IMR-90 (cell line): Measurements from ENCODE around the gene PREB. TPM values are rescaled to one million over a fixed set of nuclear protein-coding genes. Genes with fewer than 3 reads are reported as not detected.
A peak's percentile ranks its signal among the peaks of the same experiment; 100 is the strongest.

Source experiments
- ATAC-seq: fragments of 200-7000 bp; cut with Tn5 transposase; 2 replicates; pipeline ENCODE4 v1.9.1; 2020; ENCODE audit warnings: low read depth, mild to moderate bottlenecking, moderate library complexity
- BruUV-seq: library from RNA; stranded (reverse); fragments of 400-500 nt; replicated peaks from 2 replicates; lab custom pipeline; 2021; lab: Mats Ljungman, UMichigan
- CTCF ChIA-PET: fragments of 300-600 bp; formaldehyde crosslinking; extraction: SDS; loops from one replicate; lab custom pipeline; 2021; ENCODE audit warnings: antibody characterized with exemption; lab: Yijun Ruan, JAX
- POLR2A ChIA-PET: fragments of 300-600 bp; sonication (Branson Sonifier 250); formaldehyde crosslinking; loops from one replicate; lab custom pipeline; 2022; ENCODE audit warnings: antibody characterized with exemption; ENCODE audit not compliant: unreplicated experiment; lab: Charles Lee
- DNase-seq: peaks from one replicate; pipeline ENCODE4 v3.0.0; 2013
- H2AFZ ChIP-seq: replicated peaks from 2 replicates; pipeline ENCODE3; 2013; ENCODE audit warnings: low read length, mild to moderate bottlenecking; ENCODE audit not compliant: poor library complexity
- H2AK5ac ChIP-seq: 2 replicates; pipeline ENCODE4 v1.6.1; 2013; ENCODE audit warnings: low read depth, low read length, inconsistent platforms
- H2AK9ac ChIP-seq: replicated peaks from 2 replicates; pipeline ENCODE3; 2013; ENCODE audit warnings: mild to moderate bottlenecking, low read depth, low read length, moderate library complexity; ENCODE audit not compliant: poor library complexity
- H2BK120ac ChIP-seq: 2 replicates; pipeline ENCODE4 v1.6.1; 2013; ENCODE audit warnings: low read depth, low read length, inconsistent platforms
- H2BK15ac ChIP-seq: 3 replicates; pipeline ENCODE4 v1.6.1; 2013; ENCODE audit warnings: low read depth, low read length, inconsistent platforms
- H2BK20ac ChIP-seq: 2 replicates; pipeline ENCODE4 v1.6.1; 2013; ENCODE audit warnings: low read depth, mild to moderate bottlenecking, inconsistent platforms, low read length, moderate library complexity
- H2BK5ac ChIP-seq: 2 replicates; pipeline ENCODE4 v1.6.1; 2013; ENCODE audit warnings: mild to moderate bottlenecking, low read depth, low read length, inconsistent platforms; ENCODE audit not compliant: poor library complexity, severe bottlenecking
- H3K14ac ChIP-seq: replicated peaks from 2 replicates; pipeline ENCODE4 v1.6.1; 2013; ENCODE audit warnings: low read depth, low read length, inconsistent platforms
- H3K18ac ChIP-seq: 2 replicates; pipeline ENCODE4 v1.6.1; 2013; ENCODE audit warnings: low read depth, low read length, control low read depth
- H3K23ac ChIP-seq: 2 replicates; pipeline ENCODE4 v1.6.1; 2013; ENCODE audit warnings: low read depth, low read length, inconsistent platforms
- H3K27ac ChIP-seq: 2 replicates; pipeline ENCODE4 v1.5.1; 2013; ENCODE audit warnings: mild to moderate bottlenecking, control low read depth, low read length; ENCODE audit not compliant: insufficient read depth
- H3K27me3 ChIP-seq: 2 replicates; pipeline ENCODE4 v1.6.1; 2013; ENCODE audit warnings: low read length; ENCODE audit not compliant: control insufficient read depth, insufficient read depth
- H3K36me3 ChIP-seq: 2 replicates; pipeline ENCODE4 v1.6.1; 2013; ENCODE audit warnings: low read length, mixed read lengths; ENCODE audit not compliant: control insufficient read depth, insufficient read depth
- H3K4ac ChIP-seq: 2 replicates; pipeline ENCODE4 v1.6.1; 2013; ENCODE audit warnings: low read depth, low read length, inconsistent platforms
- H3K4me1 ChIP-seq: 2 replicates; pipeline ENCODE4 v1.6.1; 2013; ENCODE audit warnings: low read length, mixed read lengths; ENCODE audit not compliant: control insufficient read depth, insufficient read depth
- H3K4me2 ChIP-seq: 2 replicates; pipeline ENCODE4 v1.6.1; 2013; ENCODE audit warnings: low read depth, mild to moderate bottlenecking, control low read depth, low read length, moderate library complexity
- H3K4me3 ChIP-seq: 2 replicates; pipeline ENCODE4 v1.5.1; 2013; ENCODE audit warnings: low read depth, mild to moderate bottlenecking, control low read depth, low read length, moderate library complexity; ENCODE audit not compliant: insufficient read depth
- H3K56ac ChIP-seq: 2 replicates; pipeline ENCODE4 v1.6.1; 2013; ENCODE audit warnings: low read length, inconsistent platforms; ENCODE audit not compliant: insufficient read depth; ENCODE audit errors: extremely low read depth
- H3K79me1 ChIP-seq, 2 experiments: 2 replicates each; pipeline ENCODE4 v1.6.1; 2013; ENCODE audit warnings: low read length in 2 of 2, inconsistent platforms in 1 of 2, low read depth in 1 of 2
- H3K9ac ChIP-seq: 2 replicates; pipeline ENCODE4 v1.6.1; 2013; ENCODE audit warnings: low read depth, low read length, control low read depth
- H3K9me1 ChIP-seq: 2 replicates; pipeline ENCODE4 v1.6.1; 2013; ENCODE audit warnings: low read length, inconsistent platforms; ENCODE audit not compliant: insufficient read depth
- H3K9me3 ChIP-seq: 2 replicates; pipeline ENCODE4 v1.6.1; 2013; ENCODE audit warnings: low read length; ENCODE audit not compliant: control insufficient read depth, insufficient read depth
- H4K20me1 ChIP-seq: 2 replicates; pipeline ENCODE4 v1.6.1; 2013; ENCODE audit warnings: low read length, inconsistent platforms; ENCODE audit not compliant: insufficient read depth
- H4K5ac ChIP-seq: 2 replicates; pipeline ENCODE4 v1.6.1; 2013; ENCODE audit warnings: mild to moderate bottlenecking, low read depth, low read length, control low read depth
- H4K8ac ChIP-seq, 2 experiments: 2 replicates each; pipeline ENCODE4 v1.6.1; 2013; ENCODE audit warnings: low read depth in 2 of 2, low read length in 2 of 2, control low read depth in 1 of 2, inconsistent platforms in 1 of 2
- H4K91ac ChIP-seq: 2 replicates; pipeline ENCODE4 v1.6.1; 2013; ENCODE audit warnings: low read depth, low read length, inconsistent platforms; ENCODE audit not compliant: insufficient read depth
- BHLHE40 ChIP-seq: fragments of 150-350 bp; IDR thresholded peaks from 2 replicates; pipeline ENCODE4 v1.6.1; 2016; ENCODE audit warnings: mild to moderate bottlenecking, low read depth, low read length
- MAZ ChIP-seq: IDR thresholded peaks from 2 replicates; pipeline ENCODE4 v1.6.1; 2012; ENCODE audit warnings: low read depth, mild to moderate bottlenecking, low read length, improper control_type of control experiment, moderate library complexity, borderline replicate concordance
- MXI1 ChIP-seq: IDR thresholded peaks from 2 replicates; pipeline ENCODE4 v1.6.1; 2012; ENCODE audit warnings: low read depth, mild to moderate bottlenecking, low read length, moderate library complexity, borderline replicate concordance
- WGBS, 2 experiments: methylation state at CpG; one replicate each; pipeline versions ENCODE4 v1.1.5 to v1.1.7; 2013; ENCODE audit warnings: missing lambda C conversion rate in 2 of 2; ENCODE audit not compliant: insufficient read length in 1 of 2; ENCODE audit errors: extremely low coverage in 2 of 2; 5-methylcytosine and 5-hydroxymethylcytosine counted together
- dilution Hi-C: fragments of 300-500 bp; cut with HindIII; formaldehyde crosslinking; loops from one replicate; pipeline ENCODE4 v1.14.3; 2018; ENCODE audit warnings: low sequenced_read_pairs; ENCODE audit not compliant: unreplicated experiment
- in situ Hi-C: fragments of 300-500 bp; cut with MboI; formaldehyde crosslinking; loops from 3 replicates; pipeline ENCODE4 v1.14.3; 2019; ENCODE audit warnings: low sequenced_read_pairs, inconsistent platforms, mixed read lengths
- intact Hi-C: fragments of 100-400 bp; cut with micrococcal nuclease; formaldehyde crosslinking; loops from 2 replicates; pipeline ENCODE4 v1.10.0; 2022
- polyA plus RNA-seq, 3 experiments: library from polyadenylated mRNA; depleted of rRNA; stranded (reverse); fragments of >200 nt; gene quantifications; 2 replicates each; pipeline ENCODE4 v1.2.3, GENCODE V29; 2012; ENCODE audit warnings: low replicate concordance in 1 of 3
- total RNA-seq: library from RNA; depleted of rRNA; stranded (reverse); fragments of >200 nt; gene quantifications from 2 replicates; pipeline ENCODE4 v1.2.3, GENCODE V29; 2012
- TF ChIP-seq, protein P1 (sequence below): fragments of 150-350 bp; IDR thresholded peaks from 2 replicates; pipeline ENCODE4 v1.6.1; 2017; ENCODE audit warnings: mild to moderate bottlenecking, antibody characterized with exemption, low read length, low read depth

Gene PREB
- total and polyA plus RNA-seq, 2 of the 4 experiments (the other 2 are of a cell fraction), result 38.9 to 52.2 TPM

GRCh38 chr2:27148801-27149439, 14.5 kb upstream of the PREB start, which contains the start of gene TCF23:
Gene TCF23 (plus strand): TSS chr2:27149004. CDS start chr2:27149134, 130 bp downstream.
- H3K14ac ChIP-seq, result no peak within 1 kb of the TSS
- no peak within 1 kb of the TSS for H4K91ac ChIP-seq
- no peak within 1 kb of the TSS for H3K4ac ChIP-seq
- H3K27me3 ChIP-seq, result peaks cover 31% of the 10 kb centered on the region
- WGBS, 2 experiments, result 51% methylated on average over 7 of the region's 12 CpGs; no CpG with 5 or more reads in 1 of the 2 experiments
- in situ Hi-C loops, result no loop called here
- no peaks in the 10 kb centered on the region for H3K36me3 ChIP-seq
- H3K9me1 ChIP-seq, result no peaks in the 10 kb centered on the region; the same call in 1 of the 2 replicates
- no peak within 1 kb of the TSS for H2BK120ac ChIP-seq
- no peak for ATAC-seq
- H3K4me3 ChIP-seq, result no peak within 1 kb of the TSS
- no peak within 1 kb of the TSS for H3K23ac ChIP-seq
- no peak within 1 kb of the TSS for H3K4me2 ChIP-seq
- intact Hi-C loops, result no loop called here
- H3K9ac ChIP-seq, result no peak within 1 kb of the TSS
- no peak within 1 kb of the TSS for H2BK5ac ChIP-seq
- POLR2A ChIA-PET, result no interaction called here
- no peak for DNase-seq
- no peaks in the 10 kb centered on the region for H3K4me1 ChIP-seq
- H2BK15ac ChIP-seq, result no peak within 1 kb of the TSS
- no peaks in the 10 kb centered on the region for H4K20me1 ChIP-seq
- no peak within 1 kb of the TSS for H3K27ac ChIP-seq
- no peak within 1 kb of the TSS for H2AK5ac ChIP-seq
- no TSS peak for BruUV-seq
- TF ChIP-seq BHLHE40 (no peak), MAZ (no peak), MXI1 (no peak)
- TF ChIP-seq, protein P1, sequence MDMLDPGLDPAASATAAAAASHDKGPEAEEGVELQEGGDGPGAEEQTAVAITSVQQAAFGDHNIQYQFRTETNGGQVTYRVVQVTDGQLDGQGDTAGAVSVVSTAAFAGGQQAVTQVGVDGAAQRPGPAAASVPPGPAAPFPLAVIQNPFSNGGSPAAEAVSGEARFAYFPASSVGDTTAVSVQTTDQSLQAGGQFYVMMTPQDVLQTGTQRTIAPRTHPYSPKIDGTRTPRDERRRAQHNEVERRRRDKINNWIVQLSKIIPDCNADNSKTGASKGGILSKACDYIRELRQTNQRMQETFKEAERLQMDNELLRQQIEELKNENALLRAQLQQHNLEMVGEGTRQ, result no peak
- H4K8ac ChIP-seq, result no peak within 1 kb of the TSS
- no peaks in the 10 kb centered on the region for H3K9me3 ChIP-seq
- no peak within 1 kb of the TSS for H2AK9ac ChIP-seq
- no peak within 1 kb of the TSS for H3K18ac ChIP-seq
- dilution Hi-C loops, result no loop called here
- CTCF ChIA-PET, result interaction anchor here (0.5 to 0.6 kb wide), 2 partner anchors 13 to 21 kb away, joined by 3 to 5 read pairs; no protein-coding TSS in a partner anchor
- no peak within 1 kb of the TSS for H2BK20ac ChIP-seq
- no peaks in the 10 kb centered on the region for H3K79me1 ChIP-seq
- H4K5ac ChIP-seq, result no peak within 1 kb of the TSS
- H3K56ac ChIP-seq, result no peak within 1 kb of the TSS
- H2AFZ ChIP-seq, result peak within 1 kb of the TSS; percentile 5
